Gastrocnemius medialis (tissue), 4 donors: ENCODE measurements around the gene KIRREL3. TPM values are rescaled to one million over a fixed set of nuclear protein-coding genes. Genes with fewer than 3 reads are reported as not detected.

Experiments
- ATAC-seq, 2 donors: fragments of 150-250 bp; one replicate each; pipeline ENCODE4 v1.9.1; 2016
- DNase-seq, 2 donors: peaks; one replicate each; pipeline ENCODE4 v3.0.0-alpha.2; 2019
- H3K27ac ChIP-seq, 4 donors: fragments of 200-600 bp; sonication (generic); 1 replicate in 1 of 4; 2 replicates in 3 of 4; pipeline ENCODE4 v1.5.1; 2016 to 2018; ENCODE audit warnings: mild to moderate bottlenecking in 2 of 4, moderate library complexity in 1 of 4
- H3K27me3 ChIP-seq, 3 donors: fragments of 200-600 bp; sonication (generic) in 2 of 3; 1 replicate in 1 of 3; 2 replicates in 2 of 3; pipeline versions ENCODE4 v1.5.1 to v1.6.0; 2016 to 2019; ENCODE audit warnings: mild to moderate bottlenecking in 1 of 3, moderate library complexity in 1 of 3
- H3K36me3 ChIP-seq, 2 donors: fragments of 200-600 bp; sonication (generic) in 1 of 2; one replicate each; pipeline ENCODE4 v1.5.1; 2017 to 2018
- H3K4me1 ChIP-seq, 2 donors: fragments of 200-600 bp; sonication (generic) in 1 of 2; one replicate each; pipeline ENCODE4 v1.5.1; 2016 to 2017; ENCODE audit warnings: mild to moderate bottlenecking in 2 of 2
- H3K4me3 ChIP-seq, 4 donors: fragments of 200-600 bp; sonication (generic) in 3 of 4; 1 replicate in 1 of 4; 2 replicates in 3 of 4; pipeline ENCODE4 v1.5.1; 2016 to 2019; ENCODE audit warnings: mild to moderate bottlenecking in 2 of 4
- H3K9me3 ChIP-seq, 3 donors: fragments of 200-600 bp; sonication (generic) in 2 of 3; 1 replicate in 1 of 3; 2 replicates in 2 of 3; pipeline ENCODE4 v1.5.1; 2016 to 2019
- CTCF ChIP-seq, 5 experiments: fragments of 450-650 bp in 3 of 5; fragments of 200-600 bp in 2 of 5; sonication (generic) in 2 of 5; IDR thresholded peaks in 4 of 5; conservative IDR thresholded peaks in 1 of 5; 1 replicate in 4 of 5; 2 replicates in 1 of 5; pipeline ENCODE4 v1.5.1; 2016 to 2019; ENCODE audit warnings: antibody characterized with exemption in 5 of 5, mild to moderate bottlenecking in 3 of 5, moderate library complexity in 3 of 5
- POLR2A ChIP-seq, 2 donors: fragments of 450-650 bp; IDR thresholded peaks; one replicate each; pipeline ENCODE4 v1.6.1; 2017; ENCODE audit warnings: antibody characterized with exemption in 2 of 2, mild to moderate bottlenecking in 2 of 2, moderate library complexity in 2 of 2
- in situ Hi-C, 4 donors: fragments of 200-750 bp; cut with MboI; loops; one replicate each; pipeline versions ENCODE4 v1.15.0 to v1.8.0; 2017; ENCODE audit warnings: low sequenced_read_pairs in 4 of 4
- intact Hi-C: fragments of 100-400 bp; cut with DNase I; formaldehyde crosslinking; loops from one replicate; pipeline ENCODE4 v1.15.1; 2023; ENCODE audit warnings: low total_unique reads
- total RNA-seq, 4 donors: library from RNA; depleted of rRNA; stranded (reverse); fragments of >200 nt; gene quantifications; one replicate each; pipeline versions ENCODE4 v1.1.0 to v1.2.3, GENCODE V29; 2016

The KIRREL3 gene
- total RNA-seq, 4 donors from 2014 or later = 0.10 TPM; not detected in 3

DNA sequence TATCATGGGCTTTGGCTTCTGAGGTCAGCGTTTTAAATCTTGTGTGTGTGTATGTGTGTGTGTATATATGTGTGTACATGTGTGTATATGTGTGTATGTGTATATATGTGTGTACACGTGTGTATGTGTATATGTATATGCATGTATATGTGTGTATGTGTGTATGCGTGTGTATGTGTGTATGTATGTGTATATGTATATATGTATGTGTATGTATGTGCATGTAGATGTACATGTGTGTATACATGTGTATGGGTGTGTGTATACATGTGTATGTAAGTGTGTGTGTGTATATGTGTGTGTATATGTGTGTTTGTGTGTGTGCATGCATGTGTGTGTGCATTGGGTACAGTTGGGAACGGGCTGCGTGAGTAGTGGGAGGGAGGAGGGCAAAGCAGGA, 522.1 kb downstream of the KIRREL3 start:
- no peak for DNase-seq
- H3K36me3 ChIP-seq = no peaks in the 10 kb centered on the region
- in situ Hi-C loops = loop anchor here in 3 of 4 donors (10.0 to 25.0 kb wide), 3 partner anchors 164 to 341 kb away; partner anchors contain the start of gene DCPS (in 1 of the 3)
- ATAC-seq = no peak
- no peaks in the 10 kb centered on the region for H3K27me3 ChIP-seq
- H3K9me3 ChIP-seq = no peaks in the 10 kb centered on the region
- H3K27ac ChIP-seq = no peak overlapping the region
- TF ChIP-seq CTCF (IDR thresholded peaks at IDR 0.05 in 4 of 5, conservative IDR thresholded peaks at IDR 0.05 in 1 of 5) (no peak), POLR2A (IDR thresholded peaks at IDR 0.05) (no peak)
- no peak overlapping the region for H3K4me3 ChIP-seq
- intact Hi-C loops = no loop called here
- peaks cover 0 to 5% of the 10 kb centered on the region in 2 donors for H3K4me1 ChIP-seq

DNA sequence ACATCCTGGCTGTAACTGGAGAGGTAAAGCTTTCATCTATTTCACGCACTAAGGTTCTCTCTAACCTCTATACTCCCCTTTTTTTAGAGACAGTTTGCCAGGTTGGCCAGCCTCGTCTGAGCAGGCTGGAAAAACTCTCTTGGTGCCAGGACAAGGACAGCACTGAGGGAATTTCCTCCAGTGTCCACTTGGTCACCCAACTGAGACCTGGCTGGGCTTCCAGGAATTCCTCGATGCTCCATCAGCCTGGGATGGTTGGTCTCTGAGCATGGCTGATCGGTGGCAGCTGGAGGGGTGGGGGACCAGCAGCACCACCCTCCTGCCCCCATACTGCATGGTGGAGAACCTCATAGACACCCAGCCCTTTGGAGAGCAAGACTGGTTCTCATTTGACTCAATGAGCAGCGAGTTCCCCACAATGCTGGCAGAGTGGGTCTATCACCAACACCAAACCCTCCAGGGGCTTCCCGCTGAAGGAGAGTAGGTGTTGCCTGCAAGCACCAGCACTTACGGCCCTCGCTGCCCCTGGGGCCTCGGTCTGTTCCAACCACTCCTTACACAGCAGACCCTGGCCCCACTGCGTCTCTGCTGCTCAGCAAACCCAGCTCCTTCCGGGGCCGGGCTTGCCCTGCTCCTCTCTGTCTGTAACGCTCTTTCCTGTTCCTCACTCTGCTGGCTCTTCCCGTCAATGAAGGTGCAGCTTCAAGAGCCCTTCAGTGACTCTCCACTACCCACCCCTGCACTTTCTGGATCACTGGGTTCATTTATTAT, 522.9 kb downstream of the KIRREL3 start:
- no peak for DNase-seq
- H3K27ac ChIP-seq = no peak overlapping the region
- no peaks in the 10 kb centered on the region for H3K9me3 ChIP-seq
- intact Hi-C loops (no loop called here), in situ Hi-C loops (loop anchor here in 3 of 4 donors (10.0 to 25.0 kb wide), 3 partner anchors 163 to 340 kb away; partner anchors contain the start of gene DCPS (in 1 of the 3))
- no peak for ATAC-seq
- peaks cover 0 to 5% of the 10 kb centered on the region in 2 donors for H3K4me1 ChIP-seq
- H3K27me3 ChIP-seq = no peaks in the 10 kb centered on the region
- TF ChIP-seq POLR2A (IDR thresholded peaks at IDR 0.05) = no peak
- no peak for TF ChIP-seq CTCF (IDR thresholded peaks at IDR 0.05 in 4 of 5, conservative IDR thresholded peaks at IDR 0.05 in 1 of 5)
- H3K36me3 ChIP-seq = no peaks in the 10 kb centered on the region
- H3K4me3 ChIP-seq = no peak overlapping the region

DNA sequence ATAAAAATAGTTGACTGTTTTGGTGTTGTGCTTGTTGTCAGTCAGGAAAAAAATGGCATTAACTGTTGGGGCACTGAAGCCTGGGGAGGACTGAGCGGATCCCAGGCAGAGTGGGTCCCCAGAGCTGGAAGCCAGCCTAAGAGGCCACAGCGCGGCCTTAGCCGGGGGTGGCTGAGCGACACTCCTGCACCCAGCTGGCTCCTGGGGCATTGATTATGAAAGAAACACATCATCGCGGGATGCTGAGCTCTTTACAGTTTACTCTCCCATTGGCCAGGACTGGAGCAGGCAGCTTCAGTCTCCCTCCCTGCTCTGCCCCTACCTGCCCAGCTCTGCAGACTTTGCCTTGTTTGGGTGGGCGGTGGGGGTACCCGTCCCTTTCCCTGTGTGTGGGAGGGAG, 523.6 kb downstream of the KIRREL3 start:
- TF ChIP-seq CTCF (IDR thresholded peaks at IDR 0.05 in 4 of 5, conservative IDR thresholded peaks at IDR 0.05 in 1 of 5) (no peak), POLR2A (IDR thresholded peaks at IDR 0.05) (no peak)
- Histone ChIP-seq H3K9me3 (no peaks in the 10 kb centered on the region), H3K4me1 (peaks cover 0 to 5% of the 10 kb centered on the region in 2 donors), H3K4me3 (no peak overlapping the region), H3K27ac (no peak overlapping the region), H3K36me3 (no peaks in the 10 kb centered on the region), H3K27me3 (no peaks in the 10 kb centered on the region)
- ATAC-seq (no peak), DNase-seq (no peak)
- in situ Hi-C loops (loop anchor here in 3 of 4 donors (10.0 to 25.0 kb wide), 3 partner anchors 162 to 340 kb away; partner anchors contain the start of gene DCPS (in 1 of the 3)), intact Hi-C loops (no loop called here)

- Histone ChIP-seq H3K9me3 (no peaks in the 10 kb centered on the region), H3K4me1 (peaks cover 0 to 5% of the 10 kb centered on the region in 2 donors), H3K4me3 (no peak overlapping the region), H3K27ac (no peak overlapping the region), H3K27me3 (no peaks in the 10 kb centered on the region), H3K36me3 (no peaks in the 10 kb centered on the region)
- in situ Hi-C loops = loop anchor here in 3 of 4 donors (10.0 to 25.0 kb wide), 3 partner anchors 162 to 339 kb away; partner anchors contain the start of gene DCPS (in 1 of the 3)
- intact Hi-C loops = no loop called here
- ATAC-seq (no peak), DNase-seq (no peak)
- TF ChIP-seq CTCF (IDR thresholded peaks at IDR 0.05 in 4 of 5, conservative IDR thresholded peaks at IDR 0.05 in 1 of 5) (no peak), POLR2A (IDR thresholded peaks at IDR 0.05) (no peak)
Measured at GRCh38 chr11:126476266-126476924, 524.2 kb downstream of the KIRREL3 start.
